Neural cell (in vitro differentiated cells): ENCODE measurements around the gene SLC41A1. TPM values are rescaled to one million over a fixed set of nuclear protein-coding genes. Genes with fewer than 3 reads are reported as not detected.
A peak's percentile ranks its signal among the peaks of the same experiment; 100 is the strongest.

Source experiments
- H2AFZ ChIP-seq: fragments of 200-600, 300-800 bp; sonication (generic), shearing (Covaris generic); 2 replicates; pipeline ENCODE4 v1.6.0; 2014; ENCODE audit warnings: low read depth, mild to moderate bottlenecking, antibody characterized with exemption, low read length, moderate library complexity
- H3F3A ChIP-seq: fragments of 200-600 bp; shearing (Covaris generic); 2 replicates; pipeline ENCODE4 v1.6.1; 2016; ENCODE audit warnings: mild to moderate bottlenecking, moderate library complexity, mixed read lengths, antibody characterized with exemption, low read length; ENCODE audit not compliant: insufficient read depth, poor library complexity, severe bottlenecking
- H3K27ac ChIP-seq: fragments of 200-600, 300-800 bp; sonication (generic), shearing (Covaris generic); 2 replicates; pipeline ENCODE4 v1.5.1; 2014; ENCODE audit warnings: mild to moderate bottlenecking, low read length, moderate library complexity
- H3K27me3 ChIP-seq: fragments of 300-800, 200-600 bp; sonication (generic), shearing (Covaris generic); 2 replicates; pipeline ENCODE4 v1.6.0; 2014; ENCODE audit warnings: mild to moderate bottlenecking, low read depth, low read length, moderate library complexity; ENCODE audit not compliant: insufficient read depth
- H3K36me3 ChIP-seq: fragments of 300-800, 200-600 bp; sonication (generic), shearing (Covaris generic); 2 replicates; pipeline ENCODE4 v1.5.1; 2014; ENCODE audit warnings: mild to moderate bottlenecking, antibody characterized with exemption, low read length, moderate library complexity; ENCODE audit not compliant: insufficient read depth
- H3K4me2 ChIP-seq: fragments of 300-800, 200-600 bp; sonication (generic), shearing (Covaris generic); 2 replicates; pipeline ENCODE4 v1.6.0; 2014; ENCODE audit warnings: mild to moderate bottlenecking, low read length
- H3K4me3 ChIP-seq: fragments of 300-800, 200-600 bp; sonication (generic), shearing (Covaris generic); 2 replicates; pipeline ENCODE4 v1.5.1; 2014; ENCODE audit warnings: mild to moderate bottlenecking, low read length, moderate library complexity
- H3K79me2 ChIP-seq: fragments of 200-600 bp; shearing (Covaris generic); replicated peaks from 2 replicates; pipeline ENCODE4 v1.6.0; 2014; ENCODE audit warnings: mild to moderate bottlenecking, low read length, moderate library complexity; ENCODE audit not compliant: insufficient read depth
- H3K9ac ChIP-seq: fragments of 300-800, 200-600 bp; sonication (generic), shearing (Covaris generic); 2 replicates; pipeline ENCODE4 v1.6.1; 2016; ENCODE audit warnings: mild to moderate bottlenecking, low read length, mixed read lengths
- H3K9me2 ChIP-seq: fragments of 200-600 bp; shearing (Covaris generic); 2 replicates; pipeline ENCODE4 v1.6.1; 2016; ENCODE audit warnings: mild to moderate bottlenecking, low read length, mixed read lengths; ENCODE audit not compliant: insufficient read depth
- H3K9me3 ChIP-seq: fragments of 200-600, 300-800 bp; sonication (generic), shearing (Covaris generic); 2 replicates; pipeline ENCODE4 v1.6.1; 2016; ENCODE audit warnings: mild to moderate bottlenecking, mixed run types, low read length, moderate library complexity, mixed read lengths
- H4K20me1 ChIP-seq: fragments of 200-600 bp; shearing (Covaris generic); 2 replicates; pipeline ENCODE4 v1.6.1; 2016; ENCODE audit warnings: mild to moderate bottlenecking, mixed run types; ENCODE audit not compliant: insufficient read depth
- EP300 ChIP-seq: fragments of 450-650 bp; conservative IDR thresholded peaks from 2 replicates; pipeline ENCODE4 v1.6.1; 2014; ENCODE audit warnings: antibody characterized with exemption, mild to moderate bottlenecking, moderate library complexity; ENCODE audit not compliant: poor library complexity, severe bottlenecking
- EZH2 ChIP-seq: fragments of 200-600, 300-800 bp; shearing (Covaris generic), sonication (generic); IDR thresholded peaks from 2 replicates; pipeline ENCODE4 v1.6.1; 2014; ENCODE audit warnings: antibody characterized with exemption, low read length, borderline replicate concordance, mild to moderate bottlenecking; ENCODE audit not compliant: insufficient read depth, poor library complexity, severe bottlenecking
- MXI1 ChIP-seq: fragments of 450-650 bp; conservative IDR thresholded peaks from 2 replicates; pipeline ENCODE4 v1.6.1; 2014; ENCODE audit warnings: antibody characterized with exemption, mild to moderate bottlenecking; ENCODE audit not compliant: poor library complexity, severe bottlenecking
- POLR2AphosphoS5 ChIP-seq: IDR thresholded peaks from 2 replicates; pipeline ENCODE4 v1.6.1; 2012
- RAD21 ChIP-seq: fragments of 450-650 bp; conservative IDR thresholded peaks from 2 replicates; pipeline ENCODE4 v1.6.1; 2014; ENCODE audit warnings: antibody characterized with exemption, mild to moderate bottlenecking, moderate library complexity
- REST ChIP-seq: IDR thresholded peaks from 2 replicates; pipeline ENCODE4 v1.6.1; 2012; ENCODE audit warnings: borderline replicate concordance
- SMC3 ChIP-seq: fragments of 450-650 bp; conservative IDR thresholded peaks from 2 replicates; pipeline ENCODE4 v1.6.1; 2014; ENCODE audit warnings: antibody characterized with exemption, mild to moderate bottlenecking, moderate library complexity; ENCODE audit not compliant: poor library complexity
- TAF1 ChIP-seq: IDR thresholded peaks from 2 replicates; pipeline ENCODE4 v1.6.1; 2012; ENCODE audit warnings: low read depth
- polyA plus RNA-seq: library from polyadenylated mRNA; depleted of rRNA; stranded (reverse); fragments of >200 nt; gene quantifications from 2 replicates; pipeline ENCODE4 v1.2.3, GENCODE V29; 2014
- TF ChIP-seq, protein P1 (sequence below): fragments of 450-650 bp; IDR thresholded peaks from 2 replicates; pipeline ENCODE4 v1.5.1; 2014; ENCODE audit warnings: antibody characterized with exemption, mild to moderate bottlenecking, moderate library complexity; ENCODE audit not compliant: poor library complexity, severe bottlenecking

Gene SLC41A1
- polyA plus RNA-seq, 1 donor from 2014 or later, result 4.2 TPM

DNA sequence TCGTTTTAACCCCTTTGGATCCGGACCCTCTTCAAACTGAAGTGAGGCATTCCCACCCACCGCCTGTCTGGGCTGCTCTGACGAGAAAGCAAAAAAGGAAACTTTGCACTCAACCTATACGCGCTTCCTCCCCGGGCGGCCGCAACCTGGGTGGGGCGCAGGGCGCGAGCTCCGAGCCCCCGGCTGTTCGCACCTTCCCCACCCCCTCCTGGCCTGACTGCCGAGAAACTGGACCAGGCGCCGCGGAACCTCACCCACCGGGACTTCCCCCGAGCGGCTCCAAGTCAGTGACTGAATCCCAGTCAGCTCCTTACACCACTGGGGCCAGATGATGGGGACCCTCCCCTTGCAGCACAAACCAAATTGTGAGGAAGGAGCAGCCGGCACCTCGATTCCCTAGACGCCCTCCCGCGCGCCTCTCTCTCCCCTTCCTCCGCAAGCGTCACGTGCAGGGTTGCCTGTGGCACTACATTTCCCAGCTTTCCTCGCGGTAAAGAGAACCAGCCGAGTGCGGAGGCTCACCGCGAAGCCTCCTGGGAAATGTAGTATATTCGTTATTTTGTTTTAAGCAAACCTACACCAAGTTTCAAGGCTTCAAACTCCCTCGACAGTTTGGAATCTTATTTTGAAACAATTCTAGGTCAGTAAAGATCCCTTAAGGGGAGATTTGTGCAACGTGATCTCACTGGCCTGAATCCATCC, 37.8 kb downstream of the SLC41A1 start, which contains the start of gene RAB29:
Gene RAB29, minus strand, starts transcription at position 468 of the 702 bp plus-strand sequence. CDS start 526 bp downstream, outside the sequence.
- H4K20me1 ChIP-seq, result no peaks in the 10 kb centered on the region
- no peaks in the 10 kb centered on the region for H3F3A ChIP-seq
- no peaks in the 10 kb centered on the region for H3K36me3 ChIP-seq
- peak within 1 kb of the TSS; percentile 80 for H3K4me3 ChIP-seq
- no peaks in the 10 kb centered on the region for H3K9me2 ChIP-seq
- peak within 1 kb of the TSS; percentile 49 for H3K9ac ChIP-seq
- H3K9me3 ChIP-seq, result no peaks in the 10 kb centered on the region
- H2AFZ ChIP-seq, result peak within 1 kb of the TSS; percentile 61
- peak; percentile 45 for TF ChIP-seq MXI1
- TF ChIP-seq, protein P1, sequence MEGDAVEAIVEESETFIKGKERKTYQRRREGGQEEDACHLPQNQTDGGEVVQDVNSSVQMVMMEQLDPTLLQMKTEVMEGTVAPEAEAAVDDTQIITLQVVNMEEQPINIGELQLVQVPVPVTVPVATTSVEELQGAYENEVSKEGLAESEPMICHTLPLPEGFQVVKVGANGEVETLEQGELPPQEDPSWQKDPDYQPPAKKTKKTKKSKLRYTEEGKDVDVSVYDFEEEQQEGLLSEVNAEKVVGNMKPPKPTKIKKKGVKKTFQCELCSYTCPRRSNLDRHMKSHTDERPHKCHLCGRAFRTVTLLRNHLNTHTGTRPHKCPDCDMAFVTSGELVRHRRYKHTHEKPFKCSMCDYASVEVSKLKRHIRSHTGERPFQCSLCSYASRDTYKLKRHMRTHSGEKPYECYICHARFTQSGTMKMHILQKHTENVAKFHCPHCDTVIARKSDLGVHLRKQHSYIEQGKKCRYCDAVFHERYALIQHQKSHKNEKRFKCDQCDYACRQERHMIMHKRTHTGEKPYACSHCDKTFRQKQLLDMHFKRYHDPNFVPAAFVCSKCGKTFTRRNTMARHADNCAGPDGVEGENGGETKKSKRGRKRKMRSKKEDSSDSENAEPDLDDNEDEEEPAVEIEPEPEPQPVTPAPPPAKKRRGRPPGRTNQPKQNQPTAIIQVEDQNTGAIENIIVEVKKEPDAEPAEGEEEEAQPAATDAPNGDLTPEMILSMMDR, result no peak
- no peak within 1 kb of the TSS for H3K27ac ChIP-seq
- peaks cover 34% of the 10 kb centered on the region for H3K27me3 ChIP-seq
- peak within 1 kb of the TSS; percentile 63 for H3K4me2 ChIP-seq
- no peaks in the 10 kb centered on the region for H3K79me2 ChIP-seq

DNA sequence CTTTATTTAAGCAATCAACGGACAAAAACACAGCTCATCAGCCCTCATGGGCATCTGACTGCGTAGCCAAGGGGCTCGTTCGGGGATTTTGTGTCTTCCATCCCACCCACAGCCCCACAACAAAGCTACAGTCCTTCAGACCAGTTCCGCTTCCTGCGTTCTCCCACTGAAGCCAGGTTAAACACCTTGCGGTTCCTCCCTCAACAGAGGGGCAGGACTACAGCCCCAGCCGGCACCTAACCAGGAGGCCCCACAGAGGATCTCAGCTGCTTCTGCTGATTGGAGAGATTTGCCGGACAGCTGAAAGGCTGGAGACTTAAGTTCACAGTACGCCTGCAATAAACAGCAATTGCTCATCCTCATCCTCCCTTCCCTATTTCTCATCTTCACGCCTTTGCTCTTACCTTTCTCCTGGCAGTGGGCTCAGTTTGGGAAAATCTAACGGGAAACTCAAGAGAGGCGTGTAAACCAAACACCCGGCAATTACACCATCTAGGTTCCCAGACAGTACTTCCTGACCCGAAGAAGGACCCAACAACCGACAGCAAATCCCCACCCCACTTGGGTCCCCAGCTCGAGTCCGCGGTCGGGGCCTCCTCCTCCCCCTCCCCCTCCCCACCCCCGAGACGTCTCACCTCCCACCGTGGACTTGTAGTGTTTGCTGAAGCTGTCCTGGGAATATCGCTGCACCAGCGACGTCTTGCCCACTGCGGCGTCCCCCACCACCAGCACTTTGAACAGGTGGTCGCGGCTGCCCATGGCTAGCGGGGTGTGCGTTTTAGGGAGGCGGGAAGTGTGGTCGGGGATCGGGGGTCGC, 38.6 kb downstream of the SLC41A1 start:
- peak overlapping the region; percentile 63 for H3K4me2 ChIP-seq
- H3F3A ChIP-seq, result no peaks in the 10 kb centered on the region
- H3K27ac ChIP-seq, result no peak overlapping the region
- no peaks in the 10 kb centered on the region for H3K9me2 ChIP-seq
- TF ChIP-seq, protein P1, result no peak
- TF ChIP-seq MXI1, result no peak
- TF ChIP-seq TAF1, result no peak
- no peak for TF ChIP-seq SMC3
- no peak for TF ChIP-seq EZH2
- TF ChIP-seq EP300, result no peak
- TF ChIP-seq RAD21, result no peak
- TF ChIP-seq POLR2AphosphoS5, result no peak
- TF ChIP-seq REST, result no peak
- peaks cover 34% of the 10 kb centered on the region for H3K27me3 ChIP-seq
- no peak overlapping the region for H2AFZ ChIP-seq
- H3K79me2 ChIP-seq, result no peaks in the 10 kb centered on the region
- no peaks in the 10 kb centered on the region for H3K9me3 ChIP-seq
- peak overlapping the region; percentile 49 for H3K9ac ChIP-seq
- H3K36me3 ChIP-seq, result no peaks in the 10 kb centered on the region
- no peaks in the 10 kb centered on the region for H4K20me1 ChIP-seq
- peak overlapping the region; percentile 80 for H3K4me3 ChIP-seq
